HG03565 (cell line): ENCODE data around the gene RBSN.
A peak's percentile ranks its signal among the peaks of the same experiment; 100 is the strongest.
"Not testable (repeated sequence)": the region's sequence is repeated elsewhere in the genome, so short reads cannot be mapped to it uniquely, and the experiment has no call there.

Source experiments
- ATAC-seq: cut with Tn5 transposase; IDR thresholded peaks from one replicate; pipeline ENCODE4 v1.9.1; 2021; ENCODE audit warnings: mild to moderate bottlenecking, moderate library complexity; ENCODE audit not compliant: unreplicated experiment

Gene RBSN

DNA sequence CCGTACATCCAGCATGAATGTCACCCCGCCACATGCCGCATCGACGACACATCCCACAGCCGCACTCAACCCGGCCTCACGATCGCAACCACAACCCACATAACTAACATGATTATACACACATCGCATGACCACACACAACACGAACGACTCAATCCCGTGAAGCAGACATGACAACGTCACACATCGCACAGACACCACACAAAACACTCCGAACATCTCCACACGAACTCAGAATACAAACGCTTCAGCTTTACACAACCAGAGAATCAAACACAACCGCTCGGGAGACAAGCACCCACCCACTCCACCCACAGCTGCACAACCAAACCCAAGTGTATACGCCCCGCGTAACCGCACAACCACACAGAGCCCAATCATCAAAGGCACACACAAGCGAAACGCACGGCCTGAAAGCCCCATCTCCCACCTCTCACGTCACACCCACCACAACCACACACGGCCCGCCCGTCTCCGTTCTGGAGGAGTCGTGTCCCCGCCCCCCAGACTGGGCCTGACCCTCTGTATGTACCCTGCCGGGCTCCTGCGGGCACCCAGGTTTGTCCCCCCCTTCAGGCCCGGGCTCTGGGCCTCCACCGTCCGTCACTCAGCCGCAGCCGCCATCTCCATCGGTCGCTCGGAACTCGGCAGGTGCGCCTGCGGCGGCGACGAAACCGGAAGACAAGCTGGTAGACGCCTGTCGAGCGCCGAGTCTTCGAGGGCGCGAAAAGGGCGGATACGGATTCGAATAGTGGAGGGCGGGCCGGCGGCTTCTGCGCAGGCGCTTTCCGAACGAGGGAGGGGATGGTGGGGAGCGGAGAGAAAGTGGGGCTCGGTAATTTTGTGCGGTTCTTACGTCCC is at the start of gene RBSN:
Gene RBSN (minus strand): TSS at position 646 of the 861 bp plus-strand sequence. CDS start 3,028 bp downstream, outside the sequence.
- ATAC-seq: peak; percentile 88

GRCh38 chr3:15148614-15149013 is 49.7 kb upstream of the RBSN start:
- ATAC-seq: no peak

DNA sequence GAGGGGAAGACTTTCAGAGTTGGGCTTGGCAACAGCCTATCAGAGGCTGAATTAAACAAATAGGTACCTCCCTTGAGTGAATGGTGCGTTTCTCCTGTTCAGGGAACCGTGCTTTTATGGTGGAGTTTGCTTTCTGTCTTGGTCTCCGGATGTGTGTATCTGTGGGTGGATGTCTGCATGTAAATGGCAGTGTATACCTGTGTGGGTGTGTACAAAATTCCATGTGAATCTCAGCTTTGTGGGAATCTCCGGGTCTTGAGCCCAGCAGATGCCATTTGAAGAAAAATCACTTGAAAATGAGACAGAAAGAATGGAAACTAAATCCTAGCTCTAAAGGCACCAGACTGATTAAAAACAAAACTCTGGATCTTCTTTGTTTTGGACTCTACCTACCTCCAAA is 37.9 kb upstream of the RBSN start:
- not testable (repeated sequence) for ATAC-seq

- ATAC-seq: not testable (repeated sequence)
Observed at GRCh38 chr3:15134968-15135367, 36.0 kb upstream of the RBSN start.

DNA sequence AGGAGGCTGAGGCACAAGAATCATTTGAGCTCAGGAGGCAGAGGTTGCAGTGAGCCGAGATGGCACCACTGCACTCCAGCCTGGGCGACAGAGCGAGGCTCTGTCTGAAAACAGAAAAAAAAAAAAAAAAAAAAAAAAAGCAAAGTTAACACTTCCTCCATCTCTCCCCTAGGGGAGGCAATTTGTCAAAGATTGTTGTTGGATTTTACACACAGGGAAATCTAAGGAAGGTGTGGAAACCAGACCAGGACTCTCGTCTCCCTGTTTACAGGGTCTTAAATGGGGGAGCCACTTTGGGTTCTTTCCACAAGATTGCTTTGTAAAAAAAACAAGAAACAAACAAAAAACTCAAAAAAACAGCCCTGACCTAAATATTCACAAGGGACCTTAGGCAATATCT is 29.5 kb upstream of the RBSN start:
- not testable (repeated sequence) for ATAC-seq

- not testable (repeated sequence) for ATAC-seq
Observed at GRCh38 chr3:15126975-15127374, 28.0 kb upstream of the RBSN start.

DNA sequence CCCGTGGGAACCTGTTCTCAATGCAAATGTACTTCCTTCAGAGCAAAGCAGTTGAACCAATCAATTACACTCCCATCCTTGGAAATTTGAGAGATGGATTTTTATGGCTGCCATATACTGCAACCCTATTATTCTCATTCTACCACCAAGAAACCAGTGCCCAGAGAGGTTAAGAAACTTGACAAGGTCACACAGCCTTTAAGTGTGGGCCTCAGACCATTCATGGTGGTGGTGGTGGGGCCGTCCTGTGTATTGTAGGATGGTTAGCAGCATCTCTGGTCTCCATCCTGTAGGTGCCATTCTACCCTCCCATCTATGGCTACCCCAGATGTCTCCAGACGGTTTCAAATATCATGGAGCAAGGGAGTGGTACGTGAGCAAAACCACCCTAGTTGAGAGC is 23.4 kb upstream of the RBSN start:
- ATAC-seq: no peak

- ATAC-seq: no peak
Observed at GRCh38 chr3:15121936-15122335, 23.0 kb upstream of the RBSN start.

DNA sequence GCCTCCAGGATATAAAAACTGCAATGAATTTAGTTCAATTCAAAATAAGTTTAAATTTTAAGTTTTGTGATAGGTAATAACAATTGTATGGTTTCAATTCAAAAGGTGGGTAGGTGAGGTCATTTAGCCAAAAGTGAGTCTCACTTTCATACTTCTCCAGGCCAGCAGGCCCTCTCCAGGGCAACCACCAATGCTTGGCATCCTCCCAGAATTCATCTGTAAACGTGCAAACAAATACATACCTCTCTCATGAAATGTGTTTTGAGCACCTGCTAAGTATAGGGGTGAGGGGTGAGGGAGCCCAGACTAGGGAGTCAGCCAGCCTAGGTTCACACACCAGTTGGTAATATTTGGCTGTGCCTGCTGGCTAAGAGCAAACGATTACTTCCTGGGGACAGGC is 22.0 kb upstream of the RBSN start:
- no peak for ATAC-seq

- no peak for ATAC-seq
Observed at GRCh38 chr3:15117011-15117410, 18.1 kb upstream of the RBSN start.

- ATAC-seq: no peak
Observed at GRCh38 chr3:15116032-15116669, 17.2 kb upstream of the RBSN start.

- ATAC-seq: no peak
Observed at GRCh38 chr3:15114466-15115358, 15.8 kb upstream of the RBSN start.

DNA sequence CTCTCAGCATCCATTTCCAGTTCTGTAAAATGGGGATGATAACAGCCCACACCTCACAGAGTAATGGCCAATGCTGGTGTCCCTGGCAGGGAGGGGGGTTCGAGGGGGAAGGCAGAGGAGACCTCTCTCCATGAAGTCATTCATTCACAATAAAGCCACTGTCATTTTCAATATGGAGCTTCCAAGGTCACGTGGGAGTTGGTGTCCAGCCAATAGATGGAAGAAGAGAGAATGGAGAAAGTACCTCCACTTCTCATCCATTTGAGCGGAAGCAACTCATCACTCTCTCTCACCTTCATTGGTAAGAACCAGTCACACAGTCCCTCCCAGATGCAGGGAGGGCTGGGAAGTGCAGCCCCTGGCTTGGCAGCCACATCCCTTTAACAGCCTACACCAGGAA is 14.9 kb upstream of the RBSN start:
- no peak for ATAC-seq

GRCh38 chr3:15113471-15113870 is 14.5 kb upstream of the RBSN start:
- ATAC-seq: no peak

- no peak for ATAC-seq
Observed at GRCh38 chr3:15112011-15112410, 13.1 kb upstream of the RBSN start.

- no peak for ATAC-seq
Observed at GRCh38 chr3:15110206-15110605, 11.3 kb upstream of the RBSN start.

DNA sequence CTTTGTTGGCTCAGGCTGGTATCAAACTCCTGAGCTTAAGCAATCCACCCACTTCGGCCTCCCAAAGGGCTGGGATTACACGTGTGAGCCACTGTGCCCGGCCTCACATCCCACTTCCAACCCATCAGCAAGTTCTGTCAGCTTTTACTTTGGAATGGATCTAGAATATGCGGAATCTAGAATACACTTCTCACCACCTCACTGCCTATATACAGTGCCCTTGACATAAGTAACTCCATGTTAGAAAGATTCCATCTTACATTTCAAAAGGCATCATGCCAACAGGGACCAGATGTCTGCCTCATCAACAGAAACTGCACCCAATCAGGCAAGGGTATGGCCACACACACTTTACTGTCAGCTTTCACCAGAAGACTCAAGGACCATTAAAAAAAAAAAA is 9.9 kb upstream of the RBSN start:
- no peak for ATAC-seq

DNA sequence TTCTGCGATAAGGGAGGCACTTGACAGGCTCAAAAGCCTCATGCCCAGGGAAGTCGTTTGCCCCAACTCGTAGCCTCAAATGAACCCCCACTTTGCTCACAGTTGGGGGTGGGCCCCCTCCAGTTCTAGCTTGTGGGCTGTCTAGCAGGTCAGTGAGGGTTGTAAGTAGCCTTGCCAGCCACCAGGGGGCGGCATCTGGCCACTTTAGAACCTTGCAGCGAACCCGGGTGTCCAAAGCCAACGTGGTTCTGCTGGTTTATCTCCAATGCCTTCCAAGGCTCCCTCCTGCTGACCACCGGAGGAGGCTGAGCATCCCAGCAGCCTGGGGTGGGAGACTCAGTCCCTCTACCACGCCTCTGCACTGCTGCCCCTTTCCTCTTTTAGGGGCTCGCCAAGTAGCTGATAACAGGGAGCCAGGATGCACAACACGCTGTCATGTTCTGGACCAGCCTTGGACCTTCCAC is 9.2 kb upstream of the RBSN start:
- ATAC-seq: peak; percentile 57

DNA sequence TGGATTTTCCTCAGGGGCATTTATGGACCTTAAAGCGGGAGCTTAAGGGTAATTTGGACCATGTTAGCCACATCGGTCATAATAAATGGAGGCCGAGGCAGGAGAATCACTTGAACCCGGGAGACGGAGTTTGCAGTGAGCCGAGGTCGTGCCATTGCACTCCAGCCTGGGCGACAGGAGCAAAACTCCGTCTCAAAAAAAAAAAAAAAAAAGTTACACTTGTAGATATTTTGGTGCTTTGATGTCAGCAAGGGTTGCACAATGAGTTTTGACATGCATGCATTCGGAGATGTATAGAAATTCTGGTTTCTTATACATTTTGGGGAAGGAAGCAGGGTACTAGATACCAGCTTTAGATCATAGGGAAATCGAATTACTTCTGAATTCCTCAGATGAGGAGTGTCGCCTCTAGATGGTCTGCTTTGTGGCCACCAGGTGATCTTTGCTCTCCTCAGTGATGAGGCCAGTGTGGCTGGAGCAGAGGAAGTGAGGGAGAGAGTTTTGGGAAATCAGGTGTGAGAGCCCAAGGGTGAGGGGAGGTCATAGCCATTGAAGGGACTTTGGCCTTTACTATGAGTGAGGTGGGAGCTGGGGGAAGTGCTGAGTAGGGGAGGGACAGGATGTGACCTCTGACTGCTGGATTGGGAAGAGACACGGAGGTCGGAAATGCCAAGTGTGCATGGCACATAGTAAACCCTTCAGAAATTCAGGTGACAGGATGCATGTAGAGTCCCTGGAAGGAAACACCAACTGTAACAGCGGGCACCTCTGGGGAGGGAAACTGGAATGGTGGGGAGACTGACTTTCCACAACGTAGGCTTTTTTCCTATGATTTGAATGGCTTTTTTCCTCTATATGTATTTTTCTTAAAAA is 8.4 kb upstream of the RBSN start:
- ATAC-seq: no peak

GRCh38 chr3:15102836-15103235 is 3.9 kb upstream of the RBSN start:
- ATAC-seq: no peak
